Measurements from ENCODE around the gene TM4SF1.

DNA sequence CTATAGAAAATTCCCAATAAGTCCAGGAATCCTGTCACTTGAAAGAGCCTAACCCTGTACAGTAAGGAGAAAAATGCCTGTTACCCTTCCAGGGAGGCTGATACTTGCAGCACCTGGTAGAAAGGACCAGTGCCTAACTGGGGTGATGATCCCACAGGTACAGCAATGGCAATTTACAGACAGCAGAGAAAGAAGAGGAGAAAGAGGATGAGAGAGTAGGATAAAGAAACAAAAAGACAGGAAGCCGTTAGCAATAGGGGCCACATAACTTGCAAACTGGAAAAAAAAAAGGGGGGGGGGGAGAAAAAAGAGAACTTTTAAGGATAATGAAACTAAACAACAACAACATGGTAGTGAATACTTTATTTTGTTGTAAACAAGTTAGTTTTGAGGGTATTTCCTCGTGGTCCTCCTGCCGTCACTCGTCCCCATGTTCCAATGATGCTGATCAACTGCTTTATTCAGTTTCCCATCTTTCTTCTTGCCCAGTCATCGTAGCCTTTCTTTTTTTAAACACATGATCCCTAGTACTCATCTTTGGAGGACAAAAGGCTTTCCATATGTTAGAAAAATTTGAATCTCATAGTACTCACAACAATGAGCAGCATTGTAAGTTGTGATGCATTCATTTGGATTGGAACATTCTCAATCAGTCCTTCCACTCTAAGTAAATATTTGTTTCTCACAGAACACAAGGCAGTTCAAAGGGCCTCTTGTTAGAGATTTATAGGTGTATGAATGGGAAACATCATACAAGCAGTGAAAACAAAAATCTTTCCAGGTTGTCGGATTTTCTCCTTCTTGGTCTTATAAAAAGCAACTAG is 8.6 kb downstream of the TM4SF1 start:
- TF ChIP-seq POLR2A (IDR thresholded peaks at IDR 0.05; ENCODE audit: low read depth, low read length) (peak; percentile 58), EZH2 (IDR thresholded peaks at IDR 0.05; ENCODE audit: borderline replicate concordance, low read depth, low read length, severe bottlenecking) (no peak), MYC (IDR thresholded peaks at IDR 0.05; ENCODE audit: low read depth, low read length) (no peak), JUN (IDR thresholded peaks at IDR 0.05; ENCODE audit: borderline replicate concordance, insufficient read depth, insufficient read length, low read depth) (no peak), GATA2 (IDR thresholded peaks at IDR 0.05; ENCODE audit: insufficient read depth, insufficient read length, low read depth, low read length) (no peak)
- TF ChIP-seq, protein P1, sequence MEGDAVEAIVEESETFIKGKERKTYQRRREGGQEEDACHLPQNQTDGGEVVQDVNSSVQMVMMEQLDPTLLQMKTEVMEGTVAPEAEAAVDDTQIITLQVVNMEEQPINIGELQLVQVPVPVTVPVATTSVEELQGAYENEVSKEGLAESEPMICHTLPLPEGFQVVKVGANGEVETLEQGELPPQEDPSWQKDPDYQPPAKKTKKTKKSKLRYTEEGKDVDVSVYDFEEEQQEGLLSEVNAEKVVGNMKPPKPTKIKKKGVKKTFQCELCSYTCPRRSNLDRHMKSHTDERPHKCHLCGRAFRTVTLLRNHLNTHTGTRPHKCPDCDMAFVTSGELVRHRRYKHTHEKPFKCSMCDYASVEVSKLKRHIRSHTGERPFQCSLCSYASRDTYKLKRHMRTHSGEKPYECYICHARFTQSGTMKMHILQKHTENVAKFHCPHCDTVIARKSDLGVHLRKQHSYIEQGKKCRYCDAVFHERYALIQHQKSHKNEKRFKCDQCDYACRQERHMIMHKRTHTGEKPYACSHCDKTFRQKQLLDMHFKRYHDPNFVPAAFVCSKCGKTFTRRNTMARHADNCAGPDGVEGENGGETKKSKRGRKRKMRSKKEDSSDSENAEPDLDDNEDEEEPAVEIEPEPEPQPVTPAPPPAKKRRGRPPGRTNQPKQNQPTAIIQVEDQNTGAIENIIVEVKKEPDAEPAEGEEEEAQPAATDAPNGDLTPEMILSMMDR (IDR thresholded peaks at IDR 0.05; ENCODE audit: extremely low read depth in 1 of 2, insufficient read depth in 1 of 2, low read depth in 1 of 2, low read length in 2 of 2): no peak

Data from endothelial cell of umbilical vein (primary cell).